ACC112 (cell line): ENCODE data around the gene TIMM50.

Source experiments
- H2AFZ ChIP-seq: fragments of 200-600 bp; sonication (generic); one replicate; pipeline ENCODE4 v1.6.0; 2017; ENCODE audit warnings: antibody characterized with exemption, low read length; ENCODE audit not compliant: unreplicated experiment
- H3K27ac ChIP-seq: fragments of 200-600 bp; sonication (generic); 2 replicates; pipeline ENCODE4 v1.5.1; 2014; ENCODE audit warnings: low read depth, mild to moderate bottlenecking, antibody characterized with exemption, low read length, moderate library complexity
- H3K27me3 ChIP-seq: fragments of 200-600 bp; sonication (generic); 2 replicates; pipeline ENCODE4 v1.6.1; 2014; ENCODE audit warnings: mild to moderate bottlenecking, antibody characterized with exemption, low read length, moderate library complexity, mixed read lengths; ENCODE audit not compliant: insufficient read depth
- H3K36me3 ChIP-seq: fragments of 200-600 bp; sonication (generic); 2 replicates; pipeline ENCODE4 v1.6.1; 2016; ENCODE audit warnings: mild to moderate bottlenecking, antibody characterized with exemption, low read length, moderate library complexity, mixed read lengths; ENCODE audit not compliant: insufficient read depth
- H3K4me1 ChIP-seq: fragments of 200-600 bp; sonication (generic); one replicate; pipeline ENCODE4 v1.6.1; 2016; ENCODE audit warnings: low read length, mixed read lengths; ENCODE audit not compliant: insufficient read depth, unreplicated experiment, control insufficient read depth
- H3K4me3 ChIP-seq: fragments of 200-600 bp; sonication (generic); 2 replicates; pipeline ENCODE4 v1.5.1; 2014; ENCODE audit warnings: mild to moderate bottlenecking, low read depth, low read length
- H3K79me2 ChIP-seq: fragments of 200-600 bp; sonication (generic); one replicate; pipeline ENCODE4 v1.6.0; 2016; ENCODE audit warnings: low read length; ENCODE audit not compliant: control insufficient read depth, unreplicated experiment, insufficient read depth

The TIMM50 gene

GRCh38 chr19:39483141-39483540 lies 2.5 kb downstream of the TIMM50 start:
- Histone ChIP-seq H3K36me3 (no peaks in the 10 kb centered on the region), H3K4me1 (peaks cover 5% of the 10 kb centered on the region)

DNA sequence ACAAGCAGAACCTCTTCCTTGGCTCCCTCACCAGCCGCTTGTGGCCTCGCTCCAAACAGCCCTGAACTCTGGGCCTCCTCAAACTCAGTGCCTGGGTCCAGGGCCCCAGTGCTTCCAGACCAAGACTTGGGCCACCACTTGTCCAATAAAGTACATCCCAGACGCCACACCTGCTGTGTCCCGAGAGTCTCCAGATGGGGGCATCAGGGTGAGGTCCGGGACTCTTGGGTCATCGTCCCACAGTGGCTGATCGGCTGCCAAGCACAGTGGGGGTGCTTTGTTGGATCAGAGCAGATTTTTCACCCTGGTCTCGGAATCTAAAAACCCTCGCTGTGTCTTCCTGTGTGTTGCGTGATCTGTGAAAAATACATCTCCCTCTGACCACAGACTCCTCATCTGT lies 9.1 kb downstream of the TIMM50 start:
- Histone ChIP-seq H3K79me2 (peaks cover 2% of the 10 kb centered on the region), H3K4me1 (no peaks in the 10 kb centered on the region), H3K27me3 (no peaks in the 10 kb centered on the region), H3K4me3 (no peak overlapping the region), H3K27ac (no peak overlapping the region), H2AFZ (no peak overlapping the region), H3K36me3 (no peaks in the 10 kb centered on the region)

More at GRCh38 chr19:39483141-39483540, 2.5 kb downstream of the TIMM50 start:
- Histone ChIP-seq H3K4me3 (no peak overlapping the region), H3K27me3 (no peaks in the 10 kb centered on the region), H3K27ac (no peak overlapping the region), H2AFZ (no peak overlapping the region), H3K79me2 (peaks cover 17% of the 10 kb centered on the region)

DNA sequence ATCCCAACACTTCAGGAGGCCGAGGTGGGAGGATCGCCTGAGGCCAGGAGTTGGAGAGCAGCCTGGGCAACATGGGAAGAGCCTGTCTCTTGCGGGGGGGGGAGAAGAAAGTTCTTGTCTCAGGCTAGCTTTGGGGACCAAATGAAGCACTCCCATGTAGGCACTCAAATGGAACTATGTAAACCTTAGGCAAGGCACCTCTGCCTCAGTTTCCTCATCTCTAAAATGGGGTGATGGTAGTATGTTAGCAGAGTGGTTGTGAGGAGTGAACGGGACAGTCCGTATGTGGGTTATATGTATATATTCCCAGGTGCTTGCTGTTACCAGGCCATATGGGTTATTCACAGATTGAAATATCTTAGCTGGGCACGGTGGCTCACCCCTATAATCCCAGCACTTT lies 11.6 kb downstream of the TIMM50 start:
- Histone ChIP-seq H3K27ac (no peak overlapping the region), H3K79me2 (no peaks in the 10 kb centered on the region), H3K4me1 (no peaks in the 10 kb centered on the region), H3K27me3 (no peaks in the 10 kb centered on the region), H3K36me3 (no peaks in the 10 kb centered on the region), H3K4me3 (no peak overlapping the region), H2AFZ (no peak overlapping the region)

DNA sequence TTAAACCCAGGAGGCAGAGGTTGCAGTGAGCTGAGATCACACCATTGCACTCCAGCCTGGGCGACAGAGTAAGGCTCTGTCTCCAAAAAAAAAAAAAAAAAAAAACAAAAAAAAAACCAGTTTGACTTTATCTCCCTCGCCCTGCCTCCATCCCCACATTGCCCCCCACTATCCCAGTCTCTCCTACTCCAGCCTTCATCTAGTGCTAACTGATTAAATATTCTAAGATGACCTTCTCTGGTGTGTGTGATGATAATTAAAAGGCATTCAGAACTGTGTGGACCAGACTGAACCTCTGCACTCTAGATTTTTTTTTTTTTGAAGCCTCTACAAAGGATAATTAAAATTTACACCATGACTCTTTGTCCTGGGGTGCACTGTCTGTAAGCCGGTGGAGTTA lies 12.2 kb downstream of the TIMM50 start:
- no peak overlapping the region for H2AFZ ChIP-seq
- H3K4me3 ChIP-seq, result no peak overlapping the region
- no peaks in the 10 kb centered on the region for H3K36me3 ChIP-seq
- no peaks in the 10 kb centered on the region for H3K4me1 ChIP-seq
- H3K79me2 ChIP-seq, result no peaks in the 10 kb centered on the region
- H3K27ac ChIP-seq, result no peak overlapping the region
- peaks cover 2% of the 10 kb centered on the region; the same call in 1 of the 2 replicates for H3K27me3 ChIP-seq

GRCh38 chr19:39494661-39495060 lies 14.0 kb downstream of the TIMM50 start:
- H3K27me3 ChIP-seq, result peaks cover 19% of the 10 kb centered on the region
- no peak overlapping the region for H2AFZ ChIP-seq
- H3K4me1 ChIP-seq, result peaks cover 5% of the 10 kb centered on the region
- H3K4me3 ChIP-seq, result no peak overlapping the region
- H3K79me2 ChIP-seq, result no peaks in the 10 kb centered on the region
- no peak overlapping the region for H3K27ac ChIP-seq
- H3K36me3 ChIP-seq, result no peaks in the 10 kb centered on the region

GRCh38 chr19:39496063-39496462 lies 15.4 kb downstream of the TIMM50 start:
- no peaks in the 10 kb centered on the region for H3K36me3 ChIP-seq
- H3K27me3 ChIP-seq, result peaks cover 30% of the 10 kb centered on the region
- H3K27ac ChIP-seq, result no peak overlapping the region
- H3K79me2 ChIP-seq, result no peaks in the 10 kb centered on the region
- no peak overlapping the region for H3K4me3 ChIP-seq
- peaks cover 5% of the 10 kb centered on the region for H3K4me1 ChIP-seq
- H2AFZ ChIP-seq, result no peak overlapping the region

GRCh38 chr19:39497701-39497995 lies 17.0 kb downstream of the TIMM50 start:
- Histone ChIP-seq H3K27ac (no peak overlapping the region), H2AFZ (peak overlapping the region; percentile 50), H3K4me3 (peak overlapping the region; percentile 69; the same call in 1 of the 2 replicates), H3K36me3 (no peaks in the 10 kb centered on the region), H3K27me3 (peaks cover 30% of the 10 kb centered on the region), H3K4me1 (peaks cover 5% of the 10 kb centered on the region), H3K79me2 (no peaks in the 10 kb centered on the region)

GRCh38 chr19:39497996-39498797 lies 17.6 kb downstream of the TIMM50 start:
- H3K27ac ChIP-seq, result no peak overlapping the region
- no peaks in the 10 kb centered on the region for H3K79me2 ChIP-seq
- H3K36me3 ChIP-seq, result no peaks in the 10 kb centered on the region
- H3K27me3 ChIP-seq, result peaks cover 30% of the 10 kb centered on the region
- H3K4me1 ChIP-seq, result peaks cover 5% of the 10 kb centered on the region
- peak overlapping the region; percentile 69 for H3K4me3 ChIP-seq
- peak overlapping the region; percentile 50 for H2AFZ ChIP-seq

DNA sequence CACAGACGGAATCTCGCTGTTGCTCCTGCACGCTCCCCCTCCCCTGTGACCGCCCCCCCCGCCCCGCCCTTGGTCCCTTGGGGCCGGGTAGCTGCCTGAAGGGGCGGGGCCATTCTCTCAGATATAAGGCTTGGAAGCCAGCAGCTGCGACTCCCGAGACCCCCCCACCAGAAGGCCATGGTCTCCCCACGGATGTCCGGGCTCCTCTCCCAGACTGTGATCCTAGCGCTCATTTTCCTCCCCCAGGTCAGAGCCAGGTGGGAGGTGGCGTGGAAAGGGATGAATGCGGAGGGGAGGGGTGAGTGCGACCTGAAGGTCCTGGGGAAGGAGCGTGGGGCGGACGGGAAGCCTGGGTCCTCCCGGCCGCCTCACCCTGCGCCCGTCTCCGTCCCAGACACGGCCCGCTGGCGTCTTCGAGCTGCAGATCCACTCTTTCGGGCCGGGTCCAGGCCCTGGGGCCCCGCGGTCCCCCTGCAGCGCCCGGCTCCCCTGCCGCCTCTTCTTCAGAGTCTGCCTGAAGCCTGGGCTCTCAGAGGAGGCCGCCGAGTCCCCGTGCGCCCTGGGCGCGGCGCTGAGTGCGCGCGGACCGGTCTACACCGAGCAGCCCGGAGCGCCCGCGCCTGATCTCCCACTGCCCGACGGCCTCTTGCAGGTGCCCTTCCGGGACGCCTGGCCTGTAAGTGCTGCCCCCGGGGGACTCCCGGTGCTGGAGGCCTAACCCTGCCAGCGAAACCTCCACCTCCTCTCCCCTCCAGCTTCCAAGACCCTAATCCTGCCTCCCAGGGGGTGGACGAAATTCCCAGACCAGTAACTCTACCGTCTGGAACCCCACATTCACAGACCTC lies 18.4 kb downstream of the TIMM50 start, which contains the start of gene DLL3:
Gene DLL3, plus strand, starts transcription at position 150 of the 845 bp plus-strand sequence. Its CDS starts 28 bp downstream, at position 178.
- Histone ChIP-seq H3K4me1 (peaks cover 5% of the 10 kb centered on the region), H3K27ac (no peak within 1 kb of the TSS), H3K27me3 (peaks cover 30% of the 10 kb centered on the region), H2AFZ (peak within 1 kb of the TSS; percentile 50), H3K36me3 (no peaks in the 10 kb centered on the region), H3K4me3 (peak within 1 kb of the TSS; percentile 69), H3K79me2 (no peaks in the 10 kb centered on the region)

- Histone ChIP-seq H3K79me2 (no peaks in the 10 kb centered on the region), H2AFZ (no peak overlapping the region), H3K27me3 (peaks cover 30% of the 10 kb centered on the region), H3K27ac (no peak overlapping the region), H3K36me3 (no peaks in the 10 kb centered on the region), H3K4me3 (no peak overlapping the region), H3K4me1 (peaks cover 5% of the 10 kb centered on the region)
These were observed 19.3 kb downstream of the TIMM50 start for GRCh38 chr19:39499932-39500331.
